Measurements from ENCODE around the gene MRPS5.

MRPS5 gene

DNA sequence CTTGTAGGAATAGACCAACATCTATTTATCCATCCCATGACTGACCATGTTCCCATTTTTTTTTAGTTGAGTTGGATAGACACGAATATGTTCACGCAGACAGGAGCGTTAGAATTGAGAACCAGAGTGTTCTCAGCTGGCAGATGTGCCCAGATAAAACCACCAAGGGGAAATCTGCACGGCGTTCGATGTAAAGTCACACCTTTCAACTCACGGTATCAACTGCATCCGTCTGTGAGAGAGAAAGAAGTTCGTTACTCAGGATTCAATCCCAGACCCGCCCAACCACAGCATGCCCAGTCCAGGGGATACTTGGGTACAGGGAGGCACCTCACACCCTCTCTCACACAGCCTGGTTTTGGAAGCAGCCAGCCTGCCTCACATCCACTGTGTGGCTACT is 70.0 kb downstream of the MRPS5 start:
- no peak overlapping the region for H3K27ac ChIP-seq
- H3K4me3 ChIP-seq, result no peak overlapping the region

GRCh38 chr2:95050385-95051300 is 71.0 kb downstream of the MRPS5 start:
- Histone ChIP-seq H3K27ac (no peak overlapping the region), H3K4me3 (no peak overlapping the region)

GRCh38 chr2:95049961-95050360 is 71.6 kb downstream of the MRPS5 start:
- Histone ChIP-seq H3K4me3 (no peak overlapping the region), H3K27ac (no peak overlapping the region)

GRCh38 chr2:95049683-95049955 is 72.0 kb downstream of the MRPS5 start:
- Histone ChIP-seq H3K27ac (no peak overlapping the region), H3K4me3 (no peak overlapping the region)

GRCh38 chr2:95048825-95049682 is 72.6 kb downstream of the MRPS5 start:
- H3K27ac ChIP-seq, result no peak overlapping the region
- no peak overlapping the region for H3K4me3 ChIP-seq

GRCh38 chr2:95047629-95048510 is 73.7 kb downstream of the MRPS5 start:
- no peak overlapping the region for H3K27ac ChIP-seq

DNA sequence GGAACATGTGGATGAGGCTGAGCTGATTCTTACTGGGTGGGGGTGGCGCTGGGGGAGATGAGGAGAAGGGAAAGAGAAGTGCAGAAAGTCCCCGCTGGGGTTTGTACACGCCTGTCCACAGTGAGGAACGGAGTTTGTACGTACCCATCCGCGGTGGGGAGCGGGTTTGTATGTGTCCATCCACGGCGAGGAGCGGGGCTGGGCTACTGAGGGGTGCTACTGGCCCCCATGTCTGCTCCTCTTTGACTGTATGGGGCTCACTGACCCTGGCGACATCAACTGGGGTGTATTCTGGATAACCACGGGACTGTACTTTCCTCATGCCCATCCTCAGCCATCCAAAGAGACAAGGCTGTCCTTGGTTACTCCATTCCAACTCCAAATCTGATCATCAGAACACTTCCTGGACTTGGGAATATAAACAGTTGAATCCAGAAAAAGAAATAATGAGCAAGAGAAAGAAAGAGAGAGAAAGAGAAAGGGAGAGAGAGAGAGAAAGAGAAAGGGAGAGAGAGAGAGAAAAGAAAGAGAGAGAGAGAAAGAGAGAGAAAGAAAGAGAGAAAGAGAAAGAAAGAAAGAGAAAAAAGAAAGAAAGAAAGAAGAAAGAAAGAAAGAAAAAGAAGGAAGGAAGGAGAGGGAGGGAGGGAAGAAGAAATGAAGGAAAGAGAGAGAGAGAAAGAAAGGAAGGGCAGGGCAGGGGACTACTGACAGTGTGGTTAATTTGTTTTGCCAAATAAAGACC is 75.1 kb downstream of the MRPS5 start:
- Histone ChIP-seq H3K4me3 (no peak overlapping the region), H3K27ac (no peak overlapping the region)

More at GRCh38 chr2:95047629-95048510, 73.7 kb downstream of the MRPS5 start:
- H3K4me3 ChIP-seq, result no peak overlapping the region

DNA sequence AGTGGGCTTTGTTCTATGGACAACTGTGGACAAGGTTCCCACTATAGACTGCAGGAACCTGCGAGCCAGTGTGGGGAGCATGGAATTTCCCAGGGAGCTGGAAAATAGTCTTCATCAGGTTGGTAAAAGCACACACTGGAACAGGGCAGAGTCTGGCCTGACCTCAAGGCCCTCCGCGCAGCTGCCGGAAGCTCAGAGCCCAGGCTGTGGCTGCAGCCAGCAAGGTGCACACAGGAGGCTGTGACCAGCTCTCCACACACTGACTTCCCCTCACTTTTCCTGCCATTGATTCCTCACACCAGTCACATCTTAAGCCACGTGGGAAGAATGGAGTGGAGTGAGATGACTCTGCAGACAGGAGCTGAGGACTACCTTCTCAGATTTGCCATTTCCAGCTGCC is 77.0 kb downstream of the MRPS5 start:
- H3K4me3 ChIP-seq, result no peak overlapping the region
- H3K27ac ChIP-seq, result no peak overlapping the region

- peak overlapping the region in 1 of 21 experiments; percentile 6 for H3K27ac ChIP-seq
- H3K4me3 ChIP-seq, result no peak overlapping the region
Observed at GRCh38 chr2:95043300-95044093, 78.1 kb downstream of the MRPS5 start.

- no peak overlapping the region for H3K27ac ChIP-seq
- H3K4me3 ChIP-seq, result no peak overlapping the region
Observed at GRCh38 chr2:95042472-95043271, 78.9 kb downstream of the MRPS5 start.

- peak overlapping the region in 1 of 21 experiments; percentile 23 for H3K27ac ChIP-seq
- H3K4me3 ChIP-seq, result no peak overlapping the region
Observed at GRCh38 chr2:95041824-95042442, 79.7 kb downstream of the MRPS5 start.

DNA sequence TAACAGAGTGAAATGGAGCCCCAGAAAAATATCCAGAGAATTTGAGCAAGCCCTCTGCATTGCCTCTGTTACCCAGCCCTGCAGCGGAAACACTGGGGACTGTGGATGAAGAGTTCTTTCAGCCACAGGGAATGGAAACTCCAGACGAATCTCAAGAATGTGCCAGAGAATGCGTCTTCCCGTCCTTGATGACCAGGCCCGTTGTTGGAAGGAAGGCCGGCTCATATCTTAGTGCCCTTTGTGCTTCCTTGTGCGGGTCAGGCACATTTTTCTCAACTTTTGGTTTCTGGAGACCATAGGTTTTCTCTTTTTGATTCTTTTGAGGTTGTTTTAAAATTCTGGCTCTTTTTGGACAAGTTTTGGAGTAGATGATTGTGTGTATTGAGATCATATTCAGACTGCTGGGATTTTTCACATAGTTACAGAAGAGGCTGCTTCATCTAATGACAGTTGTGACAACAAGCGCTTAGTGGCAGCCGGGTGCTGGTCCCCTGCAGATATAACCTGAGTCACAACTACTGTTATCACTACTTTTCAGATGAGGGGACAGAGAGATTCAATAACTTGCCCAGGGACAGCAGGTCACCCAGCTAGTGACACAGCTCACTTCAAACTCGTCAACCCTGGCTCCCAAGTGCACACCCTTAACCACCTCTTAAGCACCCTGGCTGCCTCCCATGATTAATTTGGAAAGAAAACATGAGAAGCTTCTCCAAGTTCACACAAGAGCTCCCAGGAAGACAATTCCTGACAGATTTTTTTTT is 80.4 kb downstream of the MRPS5 start:
- H3K27ac ChIP-seq, result no peak overlapping the region
- no peak overlapping the region for H3K4me3 ChIP-seq

- Histone ChIP-seq H3K27ac (peak overlapping the region in 1 of 21 experiments; percentile 13), H3K4me3 (no peak overlapping the region)
Observed at GRCh38 chr2:95040426-95040825, 81.2 kb downstream of the MRPS5 start.

GRCh38 chr2:95039978-95040377 is 81.6 kb downstream of the MRPS5 start:
- H3K27ac ChIP-seq, result no peak overlapping the region
- no peak overlapping the region for H3K4me3 ChIP-seq

DNA sequence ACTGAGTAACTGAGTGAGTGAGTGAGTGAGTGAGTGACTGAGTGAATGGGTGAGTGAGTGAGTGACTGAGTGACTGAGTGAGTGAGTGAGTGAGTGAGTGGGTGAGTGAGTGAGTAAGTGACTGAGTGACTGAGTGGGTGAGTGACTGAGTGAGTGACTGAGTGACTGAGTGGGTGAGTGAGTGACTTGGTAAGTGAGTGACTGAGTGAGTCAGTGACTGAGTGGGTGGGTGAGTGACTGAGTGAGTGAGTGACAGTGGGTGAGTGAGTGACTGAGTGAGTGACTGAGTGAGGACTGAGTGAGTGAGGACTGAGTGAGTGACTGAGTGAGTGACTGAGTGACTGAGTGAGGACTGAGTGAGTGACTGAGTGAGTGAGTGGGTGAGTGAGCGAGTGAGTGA is 82.2 kb downstream of the MRPS5 start:
- H3K27ac ChIP-seq, result no peak overlapping the region
- H3K4me3 ChIP-seq, result no peak overlapping the region

DNA sequence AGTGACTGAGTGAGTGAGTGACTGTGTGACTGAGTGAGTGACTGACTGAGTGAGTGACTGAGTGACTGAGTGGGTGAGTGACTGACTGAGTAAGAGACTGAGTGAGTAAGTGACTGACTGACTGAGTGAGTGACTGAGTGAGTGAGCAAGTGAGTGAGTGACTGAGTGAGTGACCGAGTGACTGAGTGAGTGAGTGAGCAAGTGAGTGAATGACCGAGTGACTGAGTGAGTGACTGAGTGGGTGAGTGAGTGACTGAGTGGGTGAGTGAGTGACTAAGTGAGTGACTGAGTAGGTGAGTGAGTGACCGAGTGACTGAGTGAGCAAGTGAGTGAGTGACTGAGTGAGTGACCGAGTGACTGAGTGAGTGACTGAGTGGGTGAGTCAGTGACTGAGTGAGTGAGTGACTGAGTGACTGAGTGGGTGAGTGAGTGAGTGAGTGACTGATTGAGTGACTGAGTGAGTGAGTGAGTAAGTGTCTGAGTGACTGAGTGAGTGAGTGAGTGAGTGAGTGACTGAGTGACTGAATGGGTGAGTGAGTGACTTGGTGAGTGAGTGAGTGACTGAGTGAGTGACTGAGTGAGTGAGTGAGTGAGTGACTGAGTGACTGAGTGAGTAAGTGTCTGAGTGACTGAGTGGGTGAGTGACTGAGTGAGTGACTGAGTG is 82.8 kb downstream of the MRPS5 start:
- Histone ChIP-seq H3K4me3 (no peak overlapping the region), H3K27ac (no peak overlapping the region)

Data from skin epidermis (tissue), 12 donors.